Activated T-helper 2 cell treated with anti-CD3 and anti-CD28 coated beads, Interferon-gamma antibody, Interleukin-2, Interleukin-4, amounts not matched to agents 10 μg/mL and 5 μg/mL and 100 μg/mL, durations not matched to agents 14 hours and 24 hours and 36 hours (primary cell): Measurements from ENCODE around the gene GNAI3. TPM values are rescaled to one million over a fixed set of nuclear protein-coding genes. Genes with fewer than 3 reads are reported as not detected.
A peak's percentile ranks its signal among the peaks of the same experiment; 100 is the strongest.

Experiments
- DNase-seq: peaks from one replicate; pipeline ENCODE4 v3.0.0; 2021; ENCODE audit warnings: low spot score
- H3K27ac Mint-ChIP-seq: one replicate; pipeline ENCODE4 v1.8.0; 2021; ENCODE audit warnings: mixed read lengths
- H3K27me3 Mint-ChIP-seq: one replicate; pipeline ENCODE4 v1.8.0; 2021; ENCODE audit warnings: low read depth, mixed read lengths
- H3K36me3 Mint-ChIP-seq: one replicate; pipeline ENCODE4 v1.8.0; 2021; ENCODE audit warnings: low read depth, mixed read lengths
- H3K4me1 Mint-ChIP-seq: one replicate; pipeline ENCODE4 v1.8.0; 2021; ENCODE audit warnings: low read depth, mixed read lengths
- H3K4me3 Mint-ChIP-seq: one replicate; pipeline ENCODE4 v1.8.0; 2021; ENCODE audit warnings: low read depth, mild to moderate bottlenecking, moderate library complexity, mixed read lengths
- H3K9me3 Mint-ChIP-seq: one replicate; pipeline ENCODE4 v1.8.0; 2021; ENCODE audit warnings: mixed read lengths
- intact Hi-C: fragments of 100-400 bp; cut with micrococcal nuclease; formaldehyde crosslinking; loops from one replicate; pipeline ENCODE4 v1.15.1; 2023
- total RNA-seq: library from RNA; stranded (reverse); gene quantifications from 2 replicates; pipeline ENCODE4 v1.2.3, GENCODE V29; 2022

GNAI3 gene
- total RNA-seq, 1 donor from 2014 or later = 8.9 TPM

GRCh38 chr1:109644670-109645069, 96.3 kb downstream of the GNAI3 start:
- H3K27me3 Mint-ChIP-seq = peaks cover 4% of the 10 kb centered on the region
- no peak overlapping the region for H3K4me3 Mint-ChIP-seq
- DNase-seq = no peak
- intact Hi-C loops = no loop called here
- H3K27ac Mint-ChIP-seq = no peak overlapping the region
- peaks cover 22% of the 10 kb centered on the region for H3K4me1 Mint-ChIP-seq
- H3K36me3 Mint-ChIP-seq = no peaks in the 10 kb centered on the region
- H3K9me3 Mint-ChIP-seq = no peaks in the 10 kb centered on the region

- Mint-ChIP-seq H3K36me3 (no peaks in the 10 kb centered on the region), H3K4me1 (no peaks in the 10 kb centered on the region), H3K9me3 (no peaks in the 10 kb centered on the region), H3K27me3 (peaks cover 28% of the 10 kb centered on the region), H3K4me3 (no peak overlapping the region), H3K27ac (no peak overlapping the region)
- DNase-seq = no peak
- intact Hi-C loops = no loop called here
These were observed 101.1 kb downstream of the GNAI3 start for GRCh38 chr1:109649491-109649914.

GRCh38 chr1:109650609-109651008, 102.2 kb downstream of the GNAI3 start:
- H3K4me1 Mint-ChIP-seq = peaks cover 5% of the 10 kb centered on the region
- H3K27me3 Mint-ChIP-seq = peaks cover 30% of the 10 kb centered on the region
- intact Hi-C loops = no loop called here
- H3K27ac Mint-ChIP-seq = no peak overlapping the region
- DNase-seq = no peak
- H3K9me3 Mint-ChIP-seq = no peaks in the 10 kb centered on the region
- no peaks in the 10 kb centered on the region for H3K36me3 Mint-ChIP-seq
- no peak overlapping the region for H3K4me3 Mint-ChIP-seq

- intact Hi-C loops = no loop called here
- Mint-ChIP-seq H3K4me3 (no peak overlapping the region), H3K27me3 (peaks cover 28% of the 10 kb centered on the region), H3K4me1 (peaks cover 10% of the 10 kb centered on the region), H3K36me3 (no peaks in the 10 kb centered on the region), H3K9me3 (no peaks in the 10 kb centered on the region), H3K27ac (no peak overlapping the region)
- no peak for DNase-seq
These were observed 104.0 kb downstream of the GNAI3 start for GRCh38 chr1:109652402-109652801.

GRCh38 chr1:109653306-109653705, 104.9 kb downstream of the GNAI3 start:
- Mint-ChIP-seq H3K36me3 (no peaks in the 10 kb centered on the region), H3K4me1 (peaks cover 10% of the 10 kb centered on the region), H3K27me3 (peaks cover 26% of the 10 kb centered on the region), H3K4me3 (peak overlapping the region; percentile 30), H3K27ac (no peak overlapping the region), H3K9me3 (no peaks in the 10 kb centered on the region)
- intact Hi-C loops = no loop called here
- DNase-seq = no peak

- Mint-ChIP-seq H3K4me3 (no peak overlapping the region), H3K36me3 (no peaks in the 10 kb centered on the region), H3K4me1 (peaks cover 10% of the 10 kb centered on the region), H3K27ac (no peak overlapping the region), H3K27me3 (peaks cover 26% of the 10 kb centered on the region), H3K9me3 (no peaks in the 10 kb centered on the region)
- DNase-seq = no peak
- intact Hi-C loops = loop anchor here (2.0 kb wide), 1 partner anchor 14 kb away; no protein-coding TSS in a partner anchor
These were observed 106.1 kb downstream of the GNAI3 start for GRCh38 chr1:109654519-109654918.

- peak within 1 kb of the TSS; percentile 92 for H3K4me3 Mint-ChIP-seq
These were observed 107.5 kb downstream of the GNAI3 start, which contains the start of gene GSTM4 for GRCh38 chr1:109655615-109656519. GSTM4 (plus strand) TSS chr1:109656099; CDS start chr1:109656390, 291 bp downstream.

GRCh38 chr1:109657395-109657794, 109.0 kb downstream of the GNAI3 start:
- no peaks in the 10 kb centered on the region for H3K36me3 Mint-ChIP-seq
- H3K9me3 Mint-ChIP-seq = no peaks in the 10 kb centered on the region
- H3K27me3 Mint-ChIP-seq = peaks cover 12% of the 10 kb centered on the region
- peak; percentile 5 for DNase-seq
- H3K4me3 Mint-ChIP-seq = peak overlapping the region; percentile 53
- H3K27ac Mint-ChIP-seq = no peak overlapping the region
- intact Hi-C loops = no loop called here
- peaks cover 10% of the 10 kb centered on the region for H3K4me1 Mint-ChIP-seq

More at GRCh38 chr1:109655615-109656519, 107.5 kb downstream of the GNAI3 start, which contains the start of gene GSTM4:
- peak; percentile 62 for DNase-seq
- intact Hi-C loops = loop anchor here (2.0 kb wide), 1 partner anchor 15 kb away; no protein-coding TSS in a partner anchor
- Mint-ChIP-seq H3K27me3 (peaks cover 21% of the 10 kb centered on the region), H3K4me1 (peaks cover 10% of the 10 kb centered on the region), H3K9me3 (no peaks in the 10 kb centered on the region), H3K27ac (peak within 1 kb of the TSS; percentile 86), H3K36me3 (no peaks in the 10 kb centered on the region)

GRCh38 chr1:109657970-109658369, 109.6 kb downstream of the GNAI3 start:
- H3K4me3 Mint-ChIP-seq = no peak overlapping the region
- H3K9me3 Mint-ChIP-seq = no peaks in the 10 kb centered on the region
- no peaks in the 10 kb centered on the region for H3K36me3 Mint-ChIP-seq
- H3K27me3 Mint-ChIP-seq = peaks cover 10% of the 10 kb centered on the region
- DNase-seq = no peak
- intact Hi-C loops = no loop called here
- peaks cover 10% of the 10 kb centered on the region for H3K4me1 Mint-ChIP-seq
- no peak overlapping the region for H3K27ac Mint-ChIP-seq

- Mint-ChIP-seq H3K4me1 (peaks cover 10% of the 10 kb centered on the region), H3K27me3 (peaks cover 4% of the 10 kb centered on the region), H3K9me3 (no peaks in the 10 kb centered on the region), H3K36me3 (no peaks in the 10 kb centered on the region), H3K27ac (no peak overlapping the region), H3K4me3 (peak overlapping the region; percentile 6)
- DNase-seq = peak; percentile 5
- intact Hi-C loops = no loop called here
These were observed 110.2 kb downstream of the GNAI3 start for GRCh38 chr1:109658533-109659042.

GRCh38 chr1:109659145-109659544, 110.7 kb downstream of the GNAI3 start:
- no peaks in the 10 kb centered on the region for H3K9me3 Mint-ChIP-seq

GRCh38 chr1:109659997-109660690, 111.7 kb downstream of the GNAI3 start:
- H3K4me3 Mint-ChIP-seq = no peak overlapping the region
- H3K36me3 Mint-ChIP-seq = no peaks in the 10 kb centered on the region
- DNase-seq = peak; percentile 5
- peaks cover 6% of the 10 kb centered on the region for H3K4me1 Mint-ChIP-seq
- intact Hi-C loops = no loop called here
- no peaks in the 10 kb centered on the region for H3K27me3 Mint-ChIP-seq
- no peaks in the 10 kb centered on the region for H3K9me3 Mint-ChIP-seq
- H3K27ac Mint-ChIP-seq = no peak overlapping the region

More at GRCh38 chr1:109659145-109659544, 110.7 kb downstream of the GNAI3 start:
- Mint-ChIP-seq H3K36me3 (no peaks in the 10 kb centered on the region), H3K4me3 (no peak overlapping the region), H3K27me3 (peaks cover 2% of the 10 kb centered on the region), H3K4me1 (peaks cover 10% of the 10 kb centered on the region), H3K27ac (no peak overlapping the region)
- no peak for DNase-seq
- intact Hi-C loops = no loop called here
